Endothelial cell (in vitro differentiated cells): ENCODE data around the gene SMTNL2. TPM values are rescaled to one million over a fixed set of nuclear protein-coding genes. Genes with fewer than 3 reads are reported as not detected.
"Not testable (repeated sequence)": the region's sequence is repeated elsewhere in the genome, so short reads cannot be mapped to it uniquely, and the experiment has no call there.

ENCODE experiments used
- DNase-seq: peaks from one replicate; pipeline ENCODE4 v3.0.0; 2021; ENCODE audit warnings: low spot score
- H3K27ac Mint-ChIP-seq: one replicate; pipeline ENCODE4 v1.8.0; 2021; ENCODE audit warnings: mixed read lengths, inconsistent platforms; ENCODE audit not compliant: unreplicated experiment
- H3K27me3 Mint-ChIP-seq: one replicate; pipeline ENCODE4 v1.8.0; 2021; ENCODE audit warnings: mild to moderate bottlenecking, moderate library complexity, mixed read lengths, inconsistent platforms; ENCODE audit not compliant: unreplicated experiment
- H3K36me3 Mint-ChIP-seq: one replicate; pipeline ENCODE4 v1.8.0; 2021; ENCODE audit warnings: mild to moderate bottlenecking, low read depth, mixed read lengths, inconsistent platforms; ENCODE audit not compliant: unreplicated experiment
- H3K4me1 Mint-ChIP-seq: one replicate; pipeline ENCODE4 v1.8.0; 2021; ENCODE audit warnings: mild to moderate bottlenecking, mixed read lengths, inconsistent platforms; ENCODE audit not compliant: unreplicated experiment
- H3K4me3 Mint-ChIP-seq: one replicate; pipeline ENCODE4 v1.8.0; 2021; ENCODE audit warnings: mild to moderate bottlenecking, mixed read lengths, inconsistent platforms; ENCODE audit not compliant: unreplicated experiment
- H3K9me3 Mint-ChIP-seq: one replicate; pipeline ENCODE4 v1.8.0; 2021; ENCODE audit warnings: mixed read lengths, inconsistent platforms; ENCODE audit not compliant: unreplicated experiment
- total RNA-seq: library from RNA; stranded (reverse); fragmentation: NEBNext Ultra II Directional; extraction: Animal tissue kit (Norgen Biotek cat#: 25700); gene quantifications from one replicate; pipeline ENCODE4 v1.2.1, GENCODE V29; 2021; ENCODE audit not compliant: unreplicated experiment
- TF ChIP-seq, protein P1 (sequence below): fragments of 200-600 bp; sonication (generic); IDR thresholded peaks from one replicate; pipeline ENCODE4 v1.5.0; 2021; ENCODE audit warnings: antibody characterized with exemption; ENCODE audit not compliant: unreplicated experiment

The SMTNL2 gene
- total RNA-seq, 1 donor from 2014 or later, result 0.59 TPM

GRCh38 chr17:4592240-4593005 lies 8.1 kb downstream of the SMTNL2 start:
- H3K27me3 Mint-ChIP-seq, result peaks cover 9% of the 10 kb centered on the region
- H3K4me1 Mint-ChIP-seq, result peaks cover 10% of the 10 kb centered on the region
- DNase-seq, result no peak
- H3K36me3 Mint-ChIP-seq, result no peaks in the 10 kb centered on the region
- H3K4me3 Mint-ChIP-seq, result no peak overlapping the region
- no peak overlapping the region for H3K27ac Mint-ChIP-seq
- TF ChIP-seq, protein P1, sequence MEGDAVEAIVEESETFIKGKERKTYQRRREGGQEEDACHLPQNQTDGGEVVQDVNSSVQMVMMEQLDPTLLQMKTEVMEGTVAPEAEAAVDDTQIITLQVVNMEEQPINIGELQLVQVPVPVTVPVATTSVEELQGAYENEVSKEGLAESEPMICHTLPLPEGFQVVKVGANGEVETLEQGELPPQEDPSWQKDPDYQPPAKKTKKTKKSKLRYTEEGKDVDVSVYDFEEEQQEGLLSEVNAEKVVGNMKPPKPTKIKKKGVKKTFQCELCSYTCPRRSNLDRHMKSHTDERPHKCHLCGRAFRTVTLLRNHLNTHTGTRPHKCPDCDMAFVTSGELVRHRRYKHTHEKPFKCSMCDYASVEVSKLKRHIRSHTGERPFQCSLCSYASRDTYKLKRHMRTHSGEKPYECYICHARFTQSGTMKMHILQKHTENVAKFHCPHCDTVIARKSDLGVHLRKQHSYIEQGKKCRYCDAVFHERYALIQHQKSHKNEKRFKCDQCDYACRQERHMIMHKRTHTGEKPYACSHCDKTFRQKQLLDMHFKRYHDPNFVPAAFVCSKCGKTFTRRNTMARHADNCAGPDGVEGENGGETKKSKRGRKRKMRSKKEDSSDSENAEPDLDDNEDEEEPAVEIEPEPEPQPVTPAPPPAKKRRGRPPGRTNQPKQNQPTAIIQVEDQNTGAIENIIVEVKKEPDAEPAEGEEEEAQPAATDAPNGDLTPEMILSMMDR, result no peak
- no peaks in the 10 kb centered on the region for H3K9me3 Mint-ChIP-seq

GRCh38 chr17:4593021-4593421 lies 8.7 kb downstream of the SMTNL2 start:
- no peak for DNase-seq
- Mint-ChIP-seq H3K9me3 (no peaks in the 10 kb centered on the region), H3K4me1 (peaks cover 10% of the 10 kb centered on the region), H3K27ac (no peak overlapping the region), H3K36me3 (no peaks in the 10 kb centered on the region), H3K4me3 (no peak overlapping the region), H3K27me3 (peaks cover 9% of the 10 kb centered on the region)
- TF ChIP-seq, protein P1, result no peak

DNA sequence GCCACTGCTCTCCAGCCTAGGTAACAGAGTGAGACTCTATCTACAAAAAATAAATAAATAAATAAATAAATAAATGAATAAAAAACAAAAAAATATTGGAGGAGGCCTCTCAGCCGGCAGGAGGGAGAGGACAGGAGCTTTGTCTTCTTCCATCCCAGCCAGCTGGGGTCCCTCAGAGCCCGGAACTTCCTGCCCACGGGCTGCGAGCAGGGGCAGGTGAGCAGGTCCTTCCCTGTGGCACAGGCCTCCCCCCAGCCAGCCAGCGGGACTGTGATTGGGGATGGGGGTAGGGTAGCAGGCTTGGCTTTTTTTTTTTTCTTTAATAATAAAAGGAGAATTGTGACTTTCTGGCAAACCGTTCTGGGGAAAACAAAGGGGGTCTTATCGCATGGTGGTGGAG lies 10.1 kb downstream of the SMTNL2 start:
- H3K4me1 Mint-ChIP-seq, result peaks cover 10% of the 10 kb centered on the region
- peaks cover 11% of the 10 kb centered on the region for H3K27me3 Mint-ChIP-seq
- H3K9me3 Mint-ChIP-seq, result no peaks in the 10 kb centered on the region
- TF ChIP-seq, protein P1, result no peak
- no peak overlapping the region for H3K4me3 Mint-ChIP-seq
- H3K27ac Mint-ChIP-seq, result no peak overlapping the region
- no peaks in the 10 kb centered on the region for H3K36me3 Mint-ChIP-seq
- DNase-seq, result peak; percentile 1

- Mint-ChIP-seq H3K27me3 (peaks cover 10% of the 10 kb centered on the region), H3K4me3 (no peak overlapping the region), H3K36me3 (no peaks in the 10 kb centered on the region), H3K4me1 (peaks cover 10% of the 10 kb centered on the region), H3K9me3 (no peaks in the 10 kb centered on the region), H3K27ac (peak overlapping the region; percentile 52)
- TF ChIP-seq, protein P1, result peak; percentile 48
- DNase-seq, result peak; percentile 69
Observed at GRCh38 chr17:4594931-4595684, 10.8 kb downstream of the SMTNL2 start.

DNA sequence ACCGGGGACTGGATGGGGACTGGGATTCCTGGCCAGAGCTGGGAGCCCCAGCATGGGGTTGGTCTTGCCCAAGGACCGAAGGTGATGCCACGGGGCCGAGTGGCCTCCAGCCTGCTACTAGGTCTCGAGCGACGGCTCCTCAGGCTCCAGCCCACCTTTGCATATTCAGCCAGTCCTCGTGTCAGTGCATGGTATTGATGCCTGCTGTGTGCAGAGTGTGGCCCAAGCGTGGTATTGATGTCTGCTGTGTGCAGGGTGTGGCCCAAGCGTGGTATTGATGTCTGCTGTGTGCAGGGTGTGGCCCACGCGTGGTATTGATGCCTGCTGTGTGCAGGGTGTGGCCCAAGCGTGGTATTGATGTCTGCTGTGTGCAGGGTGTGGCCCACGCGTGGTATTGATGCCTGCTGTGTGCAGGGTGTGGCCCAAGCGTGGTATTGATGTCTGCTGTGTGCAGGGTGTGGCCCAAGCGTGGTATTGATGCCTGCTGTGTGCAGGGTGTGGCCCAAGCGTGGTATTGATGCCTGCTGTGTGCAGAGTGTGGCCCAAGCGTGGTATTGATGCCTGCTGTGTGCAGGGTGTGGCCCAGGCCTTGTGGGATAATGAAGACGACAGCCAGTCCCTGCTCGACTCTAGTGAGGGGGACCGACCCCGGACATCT lies 11.5 kb downstream of the SMTNL2 start:
- not testable (repeated sequence) for H3K27me3 Mint-ChIP-seq, H3K4me3 Mint-ChIP-seq, H3K9me3 Mint-ChIP-seq, H3K36me3 Mint-ChIP-seq, H3K4me1 Mint-ChIP-seq, H3K27ac Mint-ChIP-seq, DNase-seq
